Gastrocnemius medialis (tissue), 4 donors: ENCODE results near the gene MIXL1.

ENCODE experiments used
- CTCF ChIP-seq, 5 experiments: fragments of 450-650 bp in 3 of 5; fragments of 200-600 bp in 2 of 5; sonication (generic) in 2 of 5; IDR thresholded peaks in 4 of 5; conservative IDR thresholded peaks in 1 of 5; 1 replicate in 4 of 5; 2 replicates in 1 of 5; pipeline ENCODE4 v1.5.1; 2016 to 2019; ENCODE audit warnings: antibody characterized with exemption in 5 of 5, mild to moderate bottlenecking in 3 of 5, moderate library complexity in 3 of 5
- POLR2A ChIP-seq, 2 donors: fragments of 450-650 bp; IDR thresholded peaks; one replicate each; pipeline ENCODE4 v1.6.1; 2017; ENCODE audit warnings: antibody characterized with exemption in 2 of 2, mild to moderate bottlenecking in 2 of 2, moderate library complexity in 2 of 2

GRCh38 chr1:226236826-226237225 is 13.4 kb downstream of the MIXL1 start:
- TF ChIP-seq CTCF (IDR thresholded peaks at IDR 0.05 in 4 of 5, conservative IDR thresholded peaks at IDR 0.05 in 1 of 5) (no peak), POLR2A (IDR thresholded peaks at IDR 0.05) (no peak)
